ENCODE data around the gene IL2RG.

DNA sequence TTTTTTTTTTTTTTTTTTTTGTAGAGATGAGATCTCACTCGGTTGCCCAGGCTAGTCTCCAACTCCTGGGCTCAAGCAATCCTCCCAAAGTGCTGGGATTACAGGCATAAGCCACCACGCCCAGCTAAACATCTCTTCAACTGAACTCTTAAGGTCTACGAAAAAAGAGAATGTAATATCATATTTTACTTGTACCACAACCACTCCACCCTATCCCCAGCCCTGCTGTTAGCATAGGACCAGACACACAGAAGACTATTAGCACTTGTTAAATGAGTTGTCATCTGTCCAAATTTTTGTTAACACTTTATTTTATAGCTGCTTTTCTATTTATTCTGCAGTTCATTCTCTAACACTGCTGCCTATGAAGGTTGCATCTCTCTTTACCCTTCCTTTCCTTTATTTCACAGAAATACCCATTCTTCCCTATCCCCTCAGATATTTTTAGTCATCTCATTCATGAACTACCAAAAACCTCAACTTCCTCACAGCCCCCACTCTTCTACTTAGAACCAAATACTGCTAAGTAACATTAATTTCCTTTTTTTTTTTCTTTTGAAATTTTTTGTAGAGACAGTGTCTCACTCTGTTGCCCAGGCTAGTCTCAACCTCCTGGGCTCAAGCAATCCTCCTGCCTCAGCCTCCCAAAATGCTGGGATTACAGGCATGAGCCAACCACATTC, 53.4 kb downstream of the IL2RG start:
- TF ChIP-seq, protein P1, sequence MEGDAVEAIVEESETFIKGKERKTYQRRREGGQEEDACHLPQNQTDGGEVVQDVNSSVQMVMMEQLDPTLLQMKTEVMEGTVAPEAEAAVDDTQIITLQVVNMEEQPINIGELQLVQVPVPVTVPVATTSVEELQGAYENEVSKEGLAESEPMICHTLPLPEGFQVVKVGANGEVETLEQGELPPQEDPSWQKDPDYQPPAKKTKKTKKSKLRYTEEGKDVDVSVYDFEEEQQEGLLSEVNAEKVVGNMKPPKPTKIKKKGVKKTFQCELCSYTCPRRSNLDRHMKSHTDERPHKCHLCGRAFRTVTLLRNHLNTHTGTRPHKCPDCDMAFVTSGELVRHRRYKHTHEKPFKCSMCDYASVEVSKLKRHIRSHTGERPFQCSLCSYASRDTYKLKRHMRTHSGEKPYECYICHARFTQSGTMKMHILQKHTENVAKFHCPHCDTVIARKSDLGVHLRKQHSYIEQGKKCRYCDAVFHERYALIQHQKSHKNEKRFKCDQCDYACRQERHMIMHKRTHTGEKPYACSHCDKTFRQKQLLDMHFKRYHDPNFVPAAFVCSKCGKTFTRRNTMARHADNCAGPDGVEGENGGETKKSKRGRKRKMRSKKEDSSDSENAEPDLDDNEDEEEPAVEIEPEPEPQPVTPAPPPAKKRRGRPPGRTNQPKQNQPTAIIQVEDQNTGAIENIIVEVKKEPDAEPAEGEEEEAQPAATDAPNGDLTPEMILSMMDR (IDR thresholded peaks at IDR 0.05): no peak
- TF ChIP-seq POLR2AphosphoS5 (IDR thresholded peaks at IDR 0.05) (no peak), POLR2A (IDR thresholded peaks at IDR 0.05) (no peak)
